Measurements from ENCODE around the gene MAP4K1.
"Not testable (repeated sequence)": the region's sequence is repeated elsewhere in the genome, so short reads cannot be mapped to it uniquely, and the experiment has no call there.

Gene MAP4K1

DNA sequence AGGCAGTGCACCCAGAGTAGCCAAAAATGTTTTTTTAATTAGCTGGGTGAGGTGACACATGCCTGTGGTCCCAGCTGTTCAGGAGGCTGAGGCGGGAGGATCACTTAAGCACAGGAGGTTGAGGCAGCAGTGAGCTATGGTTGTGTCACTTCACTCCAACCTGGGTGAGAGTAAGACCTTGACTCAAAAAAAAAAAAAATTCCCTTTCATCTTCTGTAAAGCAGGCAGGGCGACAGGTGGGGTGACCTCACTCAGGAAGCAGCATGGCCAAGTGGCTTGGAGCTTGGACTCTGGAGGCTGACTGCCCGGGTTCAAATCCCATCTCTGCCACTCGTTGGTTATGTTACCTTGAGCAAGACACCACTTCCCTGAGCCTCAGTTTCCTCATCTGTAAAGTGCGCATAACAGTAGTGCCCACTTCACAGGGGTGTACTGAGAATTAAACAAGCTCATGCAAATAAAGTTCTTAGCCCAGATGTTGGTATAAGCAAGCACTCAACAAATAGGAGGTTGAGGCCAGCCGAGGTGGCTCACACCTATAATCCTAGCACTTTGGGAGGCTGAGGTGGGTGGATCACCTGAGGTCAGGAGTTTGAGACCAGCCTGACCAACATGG lies 48.3 kb downstream of the MAP4K1 start:
- no peak for DNase-seq (ENCODE audit: low read depth)

DNA sequence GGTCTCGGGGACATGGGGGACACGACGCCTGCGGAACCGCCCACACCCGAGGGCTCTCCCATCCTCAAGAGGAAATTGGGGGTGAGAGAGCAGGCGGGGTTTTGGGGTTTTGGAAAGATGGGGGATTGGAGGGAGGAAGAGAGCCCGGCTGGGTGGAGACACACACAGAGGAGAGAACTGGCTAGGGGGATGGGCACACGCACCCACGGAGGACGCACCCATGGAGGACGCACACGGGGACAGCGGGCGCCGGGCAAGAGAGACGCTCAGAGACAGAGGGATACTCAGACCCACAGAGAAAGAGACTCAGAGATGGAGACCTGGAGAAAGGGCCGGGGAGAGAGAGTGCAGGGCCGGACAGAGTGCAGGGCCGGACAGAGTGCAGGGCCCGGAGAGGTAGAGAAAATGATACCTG lies 52.1 kb downstream of the MAP4K1 start:
- DNase-seq (ENCODE audit: low read depth): no peak

DNA sequence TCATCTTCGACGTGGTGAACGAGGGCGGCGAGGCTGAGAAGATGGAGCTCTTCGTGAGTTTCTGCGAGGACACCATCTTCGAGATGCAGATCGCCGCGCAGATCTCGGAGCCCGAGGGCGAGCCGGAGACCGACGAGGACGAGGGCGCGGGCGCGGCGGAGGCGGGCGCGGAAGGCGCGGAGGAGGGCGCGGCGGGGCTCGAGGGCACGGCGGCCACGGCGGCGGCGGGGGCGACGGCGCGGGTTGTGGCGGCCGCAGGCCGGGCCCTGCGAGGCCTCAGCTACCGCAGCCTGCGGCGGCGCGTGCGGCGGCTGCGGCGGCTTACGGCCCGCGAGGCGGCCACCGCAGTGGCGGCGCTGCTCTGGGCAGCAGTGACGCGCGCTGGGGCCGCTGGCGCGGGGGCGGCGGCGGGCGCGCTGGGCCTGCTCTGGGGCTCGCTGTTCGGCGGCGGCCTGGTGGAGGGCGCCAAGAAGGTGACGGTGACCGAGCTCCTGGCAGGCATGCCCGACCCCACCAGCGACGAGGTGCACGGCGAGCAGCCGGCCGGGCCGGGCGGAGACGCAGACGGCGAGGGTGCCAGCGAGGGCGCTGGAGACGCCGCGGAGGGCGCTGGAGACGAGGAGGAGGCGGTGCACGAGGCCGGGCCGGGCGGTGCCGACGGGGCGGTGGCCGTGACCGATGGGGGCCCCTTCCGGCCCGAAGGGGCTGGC lies 52.6 kb downstream of the MAP4K1 start:
- no peak for DNase-seq (ENCODE audit: low read depth)

DNA sequence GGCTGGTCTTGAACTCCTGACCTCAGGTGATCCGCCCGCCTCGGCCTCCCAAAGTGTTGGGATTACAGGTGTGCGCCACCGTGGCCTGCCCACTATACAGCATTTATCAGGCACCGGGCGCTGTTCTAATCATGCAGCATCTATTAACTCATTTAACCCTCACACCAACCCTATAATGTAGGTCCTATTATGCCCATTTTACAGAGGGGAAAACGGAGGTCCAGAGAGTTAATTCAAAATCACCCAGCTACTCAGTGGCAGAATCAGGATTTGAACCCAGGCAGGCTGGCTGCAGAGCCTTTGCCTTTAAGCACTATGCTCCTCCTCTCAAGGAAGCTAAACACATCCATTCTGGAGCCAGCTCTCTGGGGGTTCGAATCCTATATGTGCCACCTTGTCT lies 54.3 kb downstream of the MAP4K1 start:
- DNase-seq (ENCODE audit: low read depth): no peak

DNA sequence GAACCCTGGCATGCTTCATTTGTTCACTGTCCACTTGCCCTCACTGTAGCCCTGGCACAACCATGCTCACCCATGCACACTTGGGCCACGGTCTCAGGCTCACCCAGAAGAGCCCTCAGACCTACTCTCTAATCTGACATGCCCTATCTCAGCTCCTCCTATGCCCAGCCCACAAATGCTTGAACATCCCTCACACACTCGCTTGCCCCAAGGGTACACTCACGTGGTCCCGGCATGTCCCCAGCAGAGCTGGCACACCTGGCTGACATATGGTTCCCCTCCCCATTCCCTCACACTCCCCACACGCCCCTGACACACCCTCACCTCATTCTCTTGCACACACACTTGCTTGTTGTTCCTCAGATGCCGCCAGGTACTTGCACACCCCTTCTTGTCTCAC lies 55.7 kb downstream of the MAP4K1 start:
- DNase-seq (ENCODE audit: low read depth): no peak

DNA sequence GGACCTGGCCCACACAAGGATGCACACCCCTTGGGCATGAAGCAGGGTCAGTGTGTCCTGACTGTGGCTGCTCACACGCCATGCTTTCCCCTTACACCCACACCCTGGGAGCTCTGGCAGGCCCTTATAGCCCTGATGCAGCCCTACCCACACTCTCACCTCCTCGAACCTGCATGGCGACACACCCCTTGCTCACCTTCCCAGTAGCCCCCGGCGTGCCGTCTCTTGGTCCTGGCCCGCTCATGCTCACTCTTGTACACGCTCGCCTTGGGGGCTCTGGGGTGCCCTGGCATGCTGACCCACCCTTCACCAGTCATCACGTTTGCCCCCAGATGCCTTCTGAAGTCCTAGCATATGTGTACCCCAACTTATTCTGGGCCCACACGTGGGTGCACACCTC lies 56.1 kb downstream of the MAP4K1 start:
- no peak for DNase-seq (ENCODE audit: low read depth)

DNA sequence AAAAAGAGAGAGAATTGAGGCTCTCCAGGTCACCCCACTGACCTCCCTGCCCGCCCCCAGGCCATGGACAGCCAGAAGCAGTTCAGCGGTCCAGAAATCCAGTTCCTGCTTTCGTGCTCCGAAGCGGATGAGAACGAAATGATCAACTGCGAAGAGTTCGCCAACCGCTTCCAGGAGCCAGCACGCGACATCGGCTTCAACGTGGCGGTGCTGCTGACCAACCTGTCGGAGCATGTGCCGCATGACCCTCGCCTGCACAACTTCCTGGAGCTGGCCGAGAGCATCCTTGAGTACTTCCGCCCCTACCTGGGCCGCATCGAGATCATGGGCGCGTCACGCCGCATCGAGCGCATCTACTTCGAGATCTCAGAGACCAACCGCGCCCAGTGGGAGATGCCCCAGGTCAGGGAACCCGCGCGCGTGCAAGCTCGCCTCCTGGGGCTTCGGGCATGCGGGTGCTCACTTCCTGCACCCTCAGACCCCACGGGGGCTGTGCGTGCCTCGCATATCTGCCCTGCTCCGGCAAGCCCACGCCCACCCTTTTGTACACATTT lies 56.6 kb downstream of the MAP4K1 start:
- DNase-seq (ENCODE audit: low read depth): no peak

DNA sequence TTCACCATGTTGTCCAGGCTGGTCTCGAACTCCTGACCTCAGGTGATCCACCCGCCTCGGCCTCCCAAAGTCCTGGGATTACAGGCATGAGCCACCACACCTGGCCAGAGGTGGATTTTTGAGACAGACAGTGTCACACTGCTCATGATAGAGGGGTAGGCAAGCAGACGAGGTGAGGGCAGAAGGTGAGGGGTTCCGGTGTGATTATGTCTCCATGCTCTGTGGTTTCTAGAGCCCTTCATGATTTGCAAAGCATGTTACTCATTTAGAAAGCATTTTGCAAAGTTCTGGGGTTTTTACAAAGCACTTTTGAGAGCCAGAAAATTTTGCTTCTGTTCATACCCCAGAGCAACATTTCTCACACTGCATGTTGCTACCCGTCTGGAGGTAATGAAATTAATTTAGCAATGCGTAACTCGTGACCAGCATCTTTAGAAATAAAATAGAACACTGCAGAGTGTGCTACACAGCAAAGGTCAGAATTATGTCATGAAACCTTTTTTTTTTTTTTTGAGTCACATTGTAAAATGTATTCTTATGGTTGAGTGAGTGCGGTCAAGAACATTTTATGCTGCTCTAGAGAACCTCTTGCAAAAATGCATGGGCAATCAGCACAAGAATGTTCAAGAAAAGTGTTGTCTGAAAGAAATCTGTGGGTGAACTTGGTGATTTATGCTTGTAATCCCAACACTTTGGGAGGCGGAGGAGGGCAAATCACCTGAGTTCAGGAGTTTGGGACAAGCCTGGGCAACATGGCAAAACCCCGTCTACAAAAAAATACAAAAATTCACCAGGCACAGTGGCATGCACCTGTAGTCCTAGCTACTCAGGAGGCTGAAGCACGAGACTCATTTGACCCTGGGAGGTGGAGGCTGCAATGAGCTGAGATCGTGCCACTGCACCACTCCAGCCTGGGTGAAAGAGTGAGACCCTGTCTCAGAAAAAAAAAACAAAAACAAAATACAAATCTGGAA lies 58.0 kb downstream of the MAP4K1 start:
- peak; percentile 31 for DNase-seq (ENCODE audit: low read depth)

DNA sequence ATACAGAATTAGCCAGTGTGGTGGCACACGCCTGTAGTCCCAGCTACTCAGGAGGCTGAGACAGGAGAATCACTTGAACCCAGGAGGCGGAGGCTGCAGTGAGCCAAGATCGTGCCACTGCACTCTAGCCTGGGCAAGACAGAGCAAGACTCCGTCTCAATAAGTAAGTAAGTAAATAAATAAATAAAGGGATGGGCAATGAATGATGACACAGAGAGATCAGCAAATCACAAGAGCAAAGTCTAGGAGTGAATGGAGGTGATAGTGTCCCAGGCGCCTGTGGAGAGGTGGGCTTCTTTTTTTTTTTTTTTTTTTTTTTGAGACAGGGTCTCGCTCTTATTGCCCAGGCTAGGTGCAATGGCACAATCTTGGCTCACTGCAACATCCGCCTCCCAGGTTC lies 58.8 kb downstream of the MAP4K1 start:
- DNase-seq (ENCODE audit: low read depth): not testable (repeated sequence)

DNA sequence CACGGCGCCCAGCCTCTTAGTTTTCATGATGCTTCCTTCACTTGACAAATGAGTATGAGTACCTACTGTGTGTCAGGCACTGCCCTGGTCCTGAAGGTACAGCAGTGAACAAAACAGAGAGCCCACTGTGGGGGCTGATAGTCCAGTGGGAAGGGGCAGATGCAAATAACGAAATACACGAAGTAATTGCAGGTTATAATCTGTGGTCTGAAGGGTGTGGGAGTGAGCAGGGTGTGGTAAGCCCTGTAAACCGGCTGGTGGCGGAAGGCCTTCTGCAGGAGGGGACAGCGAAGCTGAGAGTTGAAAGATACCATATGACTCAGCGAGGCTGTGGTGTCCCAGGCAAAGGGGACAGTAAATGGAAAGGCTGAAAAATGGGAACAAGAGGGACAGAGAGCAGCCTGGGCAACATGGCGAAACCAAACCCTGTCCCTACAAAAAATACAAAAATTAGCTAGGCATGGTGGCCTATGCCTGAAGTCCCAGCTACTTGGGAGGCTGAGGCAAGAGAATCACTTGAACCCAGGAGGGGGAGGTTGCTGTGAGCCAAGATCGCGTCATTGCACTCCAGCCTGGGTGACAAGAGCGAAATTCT lies 60.5 kb downstream of the MAP4K1 start:
- DNase-seq (ENCODE audit: low read depth): peak; percentile 14

DNA sequence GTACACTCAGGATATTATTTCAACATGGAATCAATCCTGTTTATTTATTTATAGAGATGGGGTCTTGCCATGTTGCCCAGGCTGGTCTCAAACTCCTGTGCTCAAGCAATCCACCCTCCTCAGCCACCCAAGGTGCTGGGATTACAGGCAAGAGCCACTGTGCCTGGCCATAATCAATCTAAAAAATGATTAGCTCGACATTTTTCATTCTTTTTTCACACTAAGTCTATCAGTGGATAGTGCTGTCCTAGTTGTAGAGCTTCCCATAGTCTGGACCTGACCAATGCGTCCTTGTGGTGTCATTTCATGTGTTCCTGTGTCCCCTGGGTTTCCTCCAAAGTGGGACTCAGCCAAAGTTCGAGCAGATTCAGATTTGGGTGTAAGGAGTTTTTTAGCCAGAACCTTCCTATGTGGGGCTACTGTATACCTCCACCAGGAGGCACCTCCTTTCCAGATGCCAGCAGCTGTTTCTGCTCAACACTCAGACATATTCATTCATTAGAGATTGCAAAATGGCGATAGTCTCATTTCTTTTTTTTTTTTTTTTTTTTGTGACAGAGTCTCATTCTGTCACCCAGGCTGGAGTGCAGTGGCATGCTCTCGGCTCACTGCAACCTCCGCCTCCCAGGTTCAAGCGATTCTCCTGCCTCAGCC lies 61.1 kb downstream of the MAP4K1 start:
- DNase-seq (ENCODE audit: low read depth): no peak

DNA sequence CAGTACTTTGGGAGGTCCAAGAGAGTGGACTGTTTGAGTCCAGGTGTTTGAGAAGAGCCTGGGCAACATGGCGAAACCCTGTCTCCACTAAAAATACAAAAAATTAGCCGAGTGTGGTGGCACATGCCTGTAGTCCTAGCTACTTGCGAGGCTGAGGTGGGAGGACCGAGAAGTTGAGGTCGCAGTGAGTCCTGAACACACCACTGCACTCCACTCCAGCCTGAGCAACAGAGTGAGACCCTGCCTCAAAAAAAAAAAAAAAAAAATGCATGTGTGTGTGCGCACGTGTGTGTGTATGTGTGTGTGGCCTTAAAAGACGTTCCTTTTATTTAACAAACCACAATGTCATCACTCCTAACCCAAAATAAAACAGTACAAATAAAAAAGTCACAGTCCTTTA lies 62.6 kb downstream of the MAP4K1 start:
- no peak for DNase-seq (ENCODE audit: low read depth)

DNA sequence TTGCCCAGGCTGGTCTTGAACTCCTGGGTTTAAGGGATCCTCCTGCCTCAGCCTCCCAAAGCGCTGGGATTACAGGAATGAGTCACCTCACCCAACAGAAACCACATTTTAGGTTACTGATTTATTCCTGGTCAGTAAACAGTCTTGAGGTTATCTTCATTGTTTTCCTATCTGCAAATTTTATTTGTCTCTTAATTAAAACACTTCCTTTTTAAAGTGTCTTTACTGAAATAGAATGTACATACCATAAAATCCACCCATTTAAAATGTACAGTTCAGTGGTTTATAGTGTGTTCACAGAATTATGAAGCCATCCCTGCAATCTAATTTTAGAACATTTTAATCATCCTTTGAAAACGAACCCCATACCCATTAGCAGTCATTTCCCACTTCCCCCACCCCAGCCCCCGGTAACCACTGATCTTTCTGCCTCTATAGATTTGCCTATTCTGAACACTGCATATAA lies 63.0 kb downstream of the MAP4K1 start:
- DNase-seq (ENCODE audit: low read depth): no peak

DNA sequence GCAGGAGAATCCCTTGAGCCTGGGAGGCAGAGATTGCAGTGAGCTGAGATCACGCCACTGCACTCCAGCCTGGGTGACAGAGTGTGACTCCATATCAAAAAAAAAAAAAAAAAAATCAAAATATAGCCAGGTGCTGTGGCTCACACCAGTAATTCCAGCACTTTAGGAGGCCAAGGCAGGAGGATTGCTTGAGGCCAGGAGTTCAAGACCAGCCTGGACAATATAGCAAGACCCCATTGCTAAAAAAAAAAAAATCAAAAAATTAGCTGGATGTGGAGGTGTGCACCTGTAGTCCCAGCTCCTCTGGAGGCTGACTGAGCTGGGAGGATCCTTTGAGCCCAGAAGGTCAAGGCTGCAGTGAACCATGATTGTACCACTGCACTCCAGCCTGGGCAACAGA lies 64.5 kb downstream of the MAP4K1 start:
- not testable (repeated sequence) for DNase-seq (ENCODE audit: low read depth)

DNA sequence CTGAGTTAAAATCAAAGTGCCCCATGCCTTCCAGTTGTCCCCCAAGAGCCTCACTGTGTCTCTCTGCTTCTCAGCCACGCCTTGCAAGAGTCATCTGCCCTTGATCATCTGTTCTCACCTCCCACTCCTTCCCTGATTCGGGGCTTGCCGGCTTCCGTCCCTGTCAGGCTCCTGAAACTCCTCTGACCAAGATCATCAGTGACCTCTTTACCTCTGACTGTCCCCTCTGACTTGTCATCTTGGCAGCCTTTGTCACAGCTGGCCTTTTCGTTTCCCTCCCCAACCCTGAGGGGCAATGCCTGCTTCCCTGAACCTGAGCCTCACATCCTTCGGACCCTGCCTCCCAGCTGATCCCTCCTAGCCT lies 66.3 kb downstream of the MAP4K1 start:
- DNase-seq (ENCODE audit: low read depth): no peak

DNA sequence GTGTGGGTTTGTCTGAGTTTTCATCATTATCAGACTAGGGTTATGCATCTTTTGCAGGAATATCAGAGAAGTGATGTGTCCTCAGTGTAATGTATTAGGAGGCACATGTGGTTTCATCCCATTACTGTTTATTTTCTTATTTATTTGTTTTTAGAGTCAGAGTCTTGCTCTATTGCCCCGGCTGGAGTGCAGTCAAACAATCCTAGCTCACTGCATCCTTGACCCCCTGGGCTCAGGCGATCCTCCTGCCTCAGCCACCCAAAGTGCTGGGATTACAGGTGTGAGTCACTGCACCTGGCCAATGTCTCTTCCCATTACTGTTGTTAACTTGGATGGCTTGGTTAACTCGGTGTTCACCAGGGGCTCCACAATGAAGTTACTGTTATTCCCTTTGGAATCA lies 67.4 kb downstream of the MAP4K1 start:
- DNase-seq (ENCODE audit: low read depth): no peak

DNA sequence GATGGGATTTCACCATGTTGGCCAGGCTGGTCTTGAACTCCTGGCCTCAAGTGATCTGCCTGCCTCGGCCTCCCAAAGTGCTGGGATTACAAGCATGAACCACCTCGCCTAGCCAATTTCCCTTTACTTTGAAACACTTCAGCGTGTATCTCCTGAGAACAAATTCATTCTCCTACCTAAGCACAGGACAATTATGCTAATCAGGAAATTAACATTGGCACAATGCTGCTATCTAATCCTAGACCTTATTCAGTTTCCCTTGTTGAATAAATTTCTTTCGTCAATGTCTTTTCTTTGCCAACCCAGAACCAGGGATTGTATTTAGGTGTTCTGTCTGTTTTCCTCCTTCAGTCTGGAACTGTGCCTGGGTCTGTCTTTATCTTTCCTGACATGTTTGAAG lies 67.8 kb downstream of the MAP4K1 start:
- no peak for DNase-seq (ENCODE audit: low read depth)

DNA sequence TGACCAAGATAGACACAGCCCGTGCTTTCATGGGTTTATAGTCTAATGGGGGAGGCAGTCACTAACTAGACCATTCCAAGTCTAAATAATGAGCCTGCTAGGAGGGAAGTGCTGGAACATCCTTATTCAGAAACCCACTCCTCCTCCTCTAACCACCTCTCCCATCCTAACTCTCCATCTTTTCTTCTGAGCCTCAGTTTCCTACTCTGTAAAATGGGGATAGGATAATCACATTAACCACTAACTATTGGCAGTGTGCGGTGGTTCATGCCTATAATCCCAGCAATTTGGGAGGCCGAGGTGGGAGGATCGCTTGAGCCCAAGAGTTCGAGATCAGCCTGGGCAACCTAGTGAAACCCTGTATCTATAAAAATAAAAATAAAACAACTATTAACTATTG lies 68.7 kb downstream of the MAP4K1 start:
- DNase-seq (ENCODE audit: low read depth): no peak

DNA sequence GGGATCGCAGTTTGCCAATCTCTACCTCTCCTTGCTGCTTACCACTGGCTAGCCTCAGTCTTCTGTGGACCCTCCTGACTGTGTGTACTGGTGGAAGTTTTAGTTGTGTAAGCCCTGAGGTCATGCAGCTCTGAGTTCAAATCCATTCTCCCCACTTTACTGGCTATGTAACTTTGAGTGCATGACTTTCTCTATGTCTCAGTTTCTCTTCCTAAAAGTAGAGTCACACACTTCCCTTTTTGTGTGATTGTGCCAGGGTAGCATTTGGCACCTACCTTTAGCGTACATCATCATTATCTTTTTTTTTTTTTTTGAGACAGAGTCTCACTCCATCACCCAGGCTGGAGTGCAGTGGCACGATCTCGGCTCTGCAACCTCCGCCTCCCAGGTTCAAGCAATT lies 70.3 kb downstream of the MAP4K1 start:
- no peak for DNase-seq (ENCODE audit: low read depth)

DNA sequence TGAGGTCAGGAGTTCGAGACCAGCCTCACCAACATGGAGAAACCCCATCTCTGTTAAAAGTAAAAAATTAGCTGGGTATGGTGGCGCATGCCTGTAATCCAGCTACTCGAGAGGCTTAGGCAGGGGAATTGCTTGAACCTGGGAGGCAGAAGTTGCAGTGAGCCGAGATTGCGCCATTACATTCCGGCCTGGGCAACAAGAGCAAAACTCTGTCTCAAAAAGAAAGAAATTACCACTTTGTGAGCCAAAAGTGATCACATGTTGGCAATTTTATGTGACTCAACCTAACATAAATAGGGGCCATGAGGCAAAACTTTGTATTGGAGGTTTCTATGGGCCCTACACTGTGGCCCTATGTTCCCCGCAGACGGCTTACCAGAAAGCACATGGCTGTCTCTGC lies 72.2 kb downstream of the MAP4K1 start:
- no peak for DNase-seq (ENCODE audit: low read depth)

DNA sequence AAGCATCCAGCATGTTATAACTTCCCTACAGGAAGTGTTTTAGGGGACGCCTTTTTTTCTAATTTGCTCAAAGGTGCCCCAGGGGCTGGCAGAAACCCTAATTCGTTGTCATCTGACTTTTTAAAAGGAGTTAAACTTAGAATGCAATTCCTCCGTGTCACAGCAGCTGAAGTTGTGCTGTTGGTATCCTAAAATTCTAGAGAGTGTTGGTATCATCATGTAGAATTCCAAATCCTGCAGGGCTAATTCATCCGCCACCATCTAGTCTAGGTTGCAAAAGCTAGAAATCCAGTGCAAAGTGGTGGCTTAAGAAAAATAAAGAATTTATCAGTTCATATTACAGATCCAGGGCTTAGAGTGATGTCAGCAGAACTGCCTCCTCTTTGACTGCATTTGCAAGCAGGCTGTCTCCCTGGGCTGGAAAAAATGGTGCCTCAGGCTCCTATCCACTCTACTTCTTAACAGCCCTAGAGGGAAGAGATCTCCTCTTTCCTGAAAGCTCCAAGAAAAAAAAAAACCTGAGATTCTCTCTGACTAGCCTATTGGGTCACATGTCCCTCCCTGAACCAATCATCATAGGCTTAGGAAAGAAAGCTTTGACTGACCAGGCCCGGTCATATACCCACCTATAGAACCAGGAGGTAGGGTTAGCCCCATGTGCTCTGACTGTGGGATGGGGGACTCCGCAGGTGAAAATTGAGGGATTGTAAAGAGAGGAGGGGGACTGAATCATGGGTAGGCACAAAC lies 73.0 kb downstream of the MAP4K1 start:
- no peak for DNase-seq (ENCODE audit: low read depth)
